T-helper 1 cell treated with Interleukin-12 subunit alpha and Interleukin-12 subunit beta and Interleukin-4 antibody, amounts not matched to agents 30 μg/mL and 1 μg/mL, for 36 hours (primary cell): ENCODE measurements around the gene DENND1A.
"Not testable (repeated sequence)": the region's sequence is repeated elsewhere in the genome, so short reads cannot be mapped to it uniquely, and the experiment has no call there.

Experiments used
- H3K27ac Mint-ChIP-seq: one replicate; pipeline ENCODE4 v1.8.0; 2021; ENCODE audit warnings: mild to moderate bottlenecking, mixed read lengths
- H3K27me3 Mint-ChIP-seq: one replicate; pipeline ENCODE4 v1.8.0; 2021; ENCODE audit warnings: low read depth, mixed read lengths
- H3K36me3 Mint-ChIP-seq: one replicate; pipeline ENCODE4 v1.8.0; 2021; ENCODE audit warnings: low read depth, mixed read lengths
- H3K4me1 Mint-ChIP-seq: one replicate; pipeline ENCODE4 v1.8.0; 2021; ENCODE audit warnings: low read depth, mixed read lengths
- H3K4me3 Mint-ChIP-seq: one replicate; pipeline ENCODE4 v1.8.0; 2021; ENCODE audit warnings: mild to moderate bottlenecking, moderate library complexity, mixed read lengths
- H3K9me3 Mint-ChIP-seq: one replicate; pipeline ENCODE4 v1.8.0; 2021; ENCODE audit warnings: mixed read lengths

DENND1A gene

DNA sequence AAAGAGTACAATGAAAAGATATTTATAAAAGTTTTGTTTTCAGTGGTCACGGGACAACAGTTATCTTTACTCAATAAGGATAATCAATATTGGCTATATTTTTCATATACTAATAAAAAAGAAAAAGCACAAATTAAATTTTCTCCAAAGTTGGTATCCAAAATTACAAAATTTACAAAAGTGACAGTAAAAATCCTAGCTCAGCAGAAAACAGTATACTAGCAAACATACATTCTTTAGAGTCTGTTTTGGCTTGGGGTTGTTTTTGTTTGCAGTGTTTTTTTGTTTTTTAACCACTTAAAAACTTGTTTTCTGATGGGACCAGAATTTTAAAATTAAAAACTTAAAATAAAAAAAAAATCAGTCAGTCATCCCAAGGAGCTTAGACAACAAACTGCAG is 183.2 kb downstream of the DENND1A start:
- H3K4me3 Mint-ChIP-seq, result no peak overlapping the region
- no peaks in the 10 kb centered on the region for H3K36me3 Mint-ChIP-seq
- no peaks in the 10 kb centered on the region for H3K9me3 Mint-ChIP-seq
- H3K4me1 Mint-ChIP-seq, result peaks cover 6% of the 10 kb centered on the region
- H3K27me3 Mint-ChIP-seq, result no peaks in the 10 kb centered on the region
- no peak overlapping the region for H3K27ac Mint-ChIP-seq

DNA sequence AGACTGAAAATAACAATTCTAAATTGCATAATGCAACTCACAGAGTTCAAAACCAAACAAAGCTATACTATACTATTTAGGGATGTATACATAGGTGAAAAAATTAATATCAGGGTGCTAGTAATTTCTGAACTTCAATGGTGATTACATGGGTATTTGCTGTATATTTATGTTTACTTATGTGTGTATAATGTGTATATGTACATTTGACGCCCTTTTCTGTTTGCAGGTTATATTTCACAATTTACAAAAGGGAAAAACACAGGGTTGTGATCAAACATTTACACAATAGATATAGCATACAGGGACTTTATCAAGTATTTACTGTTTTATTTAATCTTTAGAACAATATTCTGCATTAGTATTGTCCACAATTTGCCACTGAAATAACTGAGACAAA is 184.0 kb downstream of the DENND1A start:
- Mint-ChIP-seq H3K27me3 (no peaks in the 10 kb centered on the region), H3K4me1 (peaks cover 6% of the 10 kb centered on the region), H3K27ac (no peak overlapping the region), H3K36me3 (no peaks in the 10 kb centered on the region), H3K9me3 (no peaks in the 10 kb centered on the region), H3K4me3 (no peak overlapping the region)

DNA sequence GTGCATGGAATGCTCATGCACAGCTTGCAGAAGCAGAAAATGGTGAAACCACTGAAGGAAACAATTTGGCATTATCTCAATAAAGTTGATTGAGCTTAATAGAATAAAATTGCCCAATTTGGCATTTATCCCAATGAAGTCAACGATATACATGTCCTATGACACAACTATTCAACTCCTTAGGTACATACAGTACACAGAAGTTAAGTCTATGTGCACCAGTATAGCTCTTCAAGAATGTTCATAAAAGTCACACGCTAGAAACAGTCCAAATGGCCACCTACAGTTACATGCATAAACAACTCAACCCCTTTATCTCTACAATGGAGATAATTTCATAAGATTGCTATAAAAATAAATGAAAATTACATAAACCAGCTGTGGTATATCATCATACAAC is 184.5 kb downstream of the DENND1A start:
- peaks cover 6% of the 10 kb centered on the region for H3K4me1 Mint-ChIP-seq
- H3K4me3 Mint-ChIP-seq, result no peak overlapping the region
- H3K27me3 Mint-ChIP-seq, result no peaks in the 10 kb centered on the region
- no peaks in the 10 kb centered on the region for H3K36me3 Mint-ChIP-seq
- H3K9me3 Mint-ChIP-seq, result no peaks in the 10 kb centered on the region
- no peak overlapping the region for H3K27ac Mint-ChIP-seq

- Mint-ChIP-seq H3K36me3 (no peaks in the 10 kb centered on the region), H3K27me3 (no peaks in the 10 kb centered on the region), H3K4me1 (no peaks in the 10 kb centered on the region), H3K27ac (no peak overlapping the region), H3K9me3 (no peaks in the 10 kb centered on the region), H3K4me3 (no peak overlapping the region)
These were observed 186.2 kb downstream of the DENND1A start for GRCh38 chr9:123743737-123744136.

DNA sequence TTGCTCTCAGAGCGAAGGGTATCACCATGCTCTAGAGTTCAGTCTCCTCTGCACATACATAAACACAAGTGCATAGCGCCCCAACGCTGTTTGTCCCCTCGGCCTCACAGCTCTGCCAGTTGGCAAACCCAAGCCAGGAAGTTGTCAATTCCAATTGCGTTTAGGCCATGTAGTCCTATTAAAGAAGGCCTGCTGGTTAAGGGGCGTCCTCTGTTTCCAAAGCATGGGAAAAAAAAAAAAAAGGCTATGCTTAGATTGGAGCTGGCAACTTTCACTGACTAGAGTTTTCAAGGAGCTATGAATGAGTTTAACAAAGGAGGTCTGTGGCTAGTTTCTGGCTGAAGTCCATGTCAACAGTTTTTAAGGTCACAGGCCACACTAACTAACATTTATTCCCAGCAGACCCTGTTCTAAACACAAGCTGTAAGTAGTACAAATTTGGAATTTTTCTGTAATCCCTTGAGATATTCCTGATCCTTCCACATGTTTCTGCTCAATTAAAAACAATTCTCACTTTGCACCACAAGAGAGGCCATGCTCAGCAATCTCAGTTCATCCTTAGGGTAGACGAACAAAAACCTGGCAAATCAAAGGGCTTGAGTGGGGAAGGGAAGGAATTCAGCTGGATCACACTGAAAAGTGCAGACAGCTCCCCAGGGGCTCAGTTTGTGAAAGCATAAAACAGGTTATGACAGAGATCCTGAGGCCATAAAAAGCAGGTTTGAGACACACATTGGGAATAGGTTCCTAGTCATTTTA is 187.7 kb downstream of the DENND1A start:
- H3K36me3 Mint-ChIP-seq, result no peaks in the 10 kb centered on the region
- H3K9me3 Mint-ChIP-seq, result no peaks in the 10 kb centered on the region
- no peak overlapping the region for H3K4me3 Mint-ChIP-seq
- H3K4me1 Mint-ChIP-seq, result no peaks in the 10 kb centered on the region
- no peak overlapping the region for H3K27ac Mint-ChIP-seq
- no peaks in the 10 kb centered on the region for H3K27me3 Mint-ChIP-seq

- Mint-ChIP-seq H3K9me3 (no peaks in the 10 kb centered on the region), H3K36me3 (no peaks in the 10 kb centered on the region), H3K4me1 (no peaks in the 10 kb centered on the region), H3K4me3 (no peak overlapping the region), H3K27ac (no peak overlapping the region), H3K27me3 (no peaks in the 10 kb centered on the region)
These were observed 188.7 kb downstream of the DENND1A start for GRCh38 chr9:123741214-123741613.

DNA sequence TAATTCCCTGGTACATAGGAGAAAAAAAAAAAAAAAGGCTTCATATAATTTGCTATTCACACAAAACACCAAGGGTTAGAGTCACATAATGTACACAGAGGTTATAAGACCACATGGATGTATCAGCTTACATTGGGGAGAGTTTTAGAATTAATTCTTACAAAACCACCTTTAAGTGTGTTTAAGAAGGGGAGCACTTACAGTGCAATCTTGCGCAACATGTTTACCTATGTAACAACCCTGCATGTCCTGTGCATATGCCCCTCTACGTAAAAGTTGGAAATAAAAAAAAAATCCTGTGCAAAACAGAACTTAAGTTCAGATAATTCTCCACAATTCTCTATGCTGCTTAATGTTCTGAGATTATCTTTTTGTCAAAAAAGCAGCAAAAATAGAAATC is 190.0 kb downstream of the DENND1A start:
- Mint-ChIP-seq H3K4me1 (no peaks in the 10 kb centered on the region), H3K9me3 (no peaks in the 10 kb centered on the region), H3K4me3 (no peak overlapping the region), H3K27me3 (no peaks in the 10 kb centered on the region), H3K36me3 (no peaks in the 10 kb centered on the region), H3K27ac (no peak overlapping the region)

- H3K4me3 Mint-ChIP-seq, result no peak overlapping the region
- H3K9me3 Mint-ChIP-seq, result no peaks in the 10 kb centered on the region
- H3K4me1 Mint-ChIP-seq, result no peaks in the 10 kb centered on the region
- no peaks in the 10 kb centered on the region for H3K36me3 Mint-ChIP-seq
- H3K27me3 Mint-ChIP-seq, result no peaks in the 10 kb centered on the region
- H3K27ac Mint-ChIP-seq, result no peak overlapping the region
These were observed 190.5 kb downstream of the DENND1A start for GRCh38 chr9:123739387-123739786.

- Mint-ChIP-seq H3K27me3 (no peaks in the 10 kb centered on the region), H3K4me1 (no peaks in the 10 kb centered on the region), H3K36me3 (no peaks in the 10 kb centered on the region), H3K4me3 (no peak overlapping the region), H3K9me3 (no peaks in the 10 kb centered on the region), H3K27ac (no peak overlapping the region)
These were observed 191.3 kb downstream of the DENND1A start for GRCh38 chr9:123738648-123739047.

- no peak overlapping the region for H3K27ac Mint-ChIP-seq
- no peaks in the 10 kb centered on the region for H3K27me3 Mint-ChIP-seq
- no peaks in the 10 kb centered on the region for H3K36me3 Mint-ChIP-seq
- no peak overlapping the region for H3K4me3 Mint-ChIP-seq
- H3K9me3 Mint-ChIP-seq, result no peaks in the 10 kb centered on the region
- no peaks in the 10 kb centered on the region for H3K4me1 Mint-ChIP-seq
These were observed 194.6 kb downstream of the DENND1A start for GRCh38 chr9:123735376-123735775.

DNA sequence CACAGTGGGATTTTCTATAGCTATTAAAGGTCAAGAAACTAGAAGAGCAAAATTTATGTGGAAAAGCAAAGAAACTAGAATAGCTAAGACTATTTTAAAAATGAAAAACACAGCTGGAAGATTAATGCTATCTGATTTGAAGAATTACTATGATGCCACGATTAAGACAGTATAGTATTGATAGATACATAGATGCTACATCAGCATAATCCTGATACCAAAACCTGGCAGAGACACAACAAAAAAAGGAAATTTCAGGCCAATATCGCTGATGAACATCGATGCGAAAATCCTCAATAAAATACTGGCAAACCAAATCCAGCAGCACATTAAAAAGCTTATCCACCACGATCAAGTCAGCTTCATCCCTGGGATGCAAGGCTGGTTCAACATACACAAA is 201.4 kb downstream of the DENND1A start:
- peaks cover 11% of the 10 kb centered on the region for H3K9me3 Mint-ChIP-seq

DNA sequence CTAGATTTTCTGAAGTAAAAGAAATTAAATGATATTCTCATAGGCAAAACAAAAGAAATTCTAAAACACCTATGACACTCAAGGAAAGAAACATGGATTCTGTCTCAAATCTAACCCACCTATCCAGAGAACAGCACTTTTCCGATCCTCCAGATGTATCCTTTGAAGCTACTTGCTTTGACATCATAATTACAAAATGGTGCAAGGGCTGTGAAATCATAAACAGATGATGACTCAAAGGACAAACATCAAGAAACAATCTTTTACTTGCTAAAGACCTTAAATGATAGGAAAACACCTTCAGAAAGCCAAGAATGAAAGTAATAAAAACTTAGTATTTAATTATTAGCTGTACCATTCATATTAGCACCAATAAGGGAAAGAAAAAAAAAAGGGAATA is 202.6 kb downstream of the DENND1A start:
- Mint-ChIP-seq H3K36me3 (peaks cover 6% of the 10 kb centered on the region), H3K27me3 (no peaks in the 10 kb centered on the region), H3K4me1 (no peaks in the 10 kb centered on the region), H3K27ac (no peak overlapping the region), H3K9me3 (peaks cover 21% of the 10 kb centered on the region), H3K4me3 (no peak overlapping the region)

More for the DNA sequence above, 201.4 kb downstream of the DENND1A start:
- not testable (repeated sequence) for H3K27me3 Mint-ChIP-seq, H3K4me3 Mint-ChIP-seq, H3K27ac Mint-ChIP-seq, H3K36me3 Mint-ChIP-seq, H3K4me1 Mint-ChIP-seq

DNA sequence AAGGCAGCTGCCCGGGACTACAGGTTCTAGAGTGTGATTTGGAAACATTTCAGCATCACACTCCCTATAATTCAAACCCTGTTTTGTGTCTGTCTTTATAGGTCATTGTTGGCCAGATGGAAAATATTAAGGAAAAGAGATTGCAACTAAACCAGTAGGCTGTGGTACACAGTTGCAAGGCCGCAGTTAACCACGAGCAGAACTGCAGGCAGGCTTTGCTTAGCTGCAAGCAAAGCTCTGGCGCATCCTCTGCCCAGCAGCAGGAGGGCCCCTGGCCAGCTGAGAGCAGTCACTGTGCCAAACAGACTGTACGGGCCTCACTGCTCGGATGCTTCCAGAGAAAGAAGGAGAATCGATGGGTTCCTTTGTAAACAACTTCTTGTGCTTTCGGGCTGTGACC is 204.5 kb downstream of the DENND1A start:
- Mint-ChIP-seq H3K27ac (no peak overlapping the region), H3K4me3 (no peak overlapping the region), H3K4me1 (no peaks in the 10 kb centered on the region), H3K36me3 (peaks cover 10% of the 10 kb centered on the region), H3K9me3 (peaks cover 36% of the 10 kb centered on the region), H3K27me3 (no peaks in the 10 kb centered on the region)

DNA sequence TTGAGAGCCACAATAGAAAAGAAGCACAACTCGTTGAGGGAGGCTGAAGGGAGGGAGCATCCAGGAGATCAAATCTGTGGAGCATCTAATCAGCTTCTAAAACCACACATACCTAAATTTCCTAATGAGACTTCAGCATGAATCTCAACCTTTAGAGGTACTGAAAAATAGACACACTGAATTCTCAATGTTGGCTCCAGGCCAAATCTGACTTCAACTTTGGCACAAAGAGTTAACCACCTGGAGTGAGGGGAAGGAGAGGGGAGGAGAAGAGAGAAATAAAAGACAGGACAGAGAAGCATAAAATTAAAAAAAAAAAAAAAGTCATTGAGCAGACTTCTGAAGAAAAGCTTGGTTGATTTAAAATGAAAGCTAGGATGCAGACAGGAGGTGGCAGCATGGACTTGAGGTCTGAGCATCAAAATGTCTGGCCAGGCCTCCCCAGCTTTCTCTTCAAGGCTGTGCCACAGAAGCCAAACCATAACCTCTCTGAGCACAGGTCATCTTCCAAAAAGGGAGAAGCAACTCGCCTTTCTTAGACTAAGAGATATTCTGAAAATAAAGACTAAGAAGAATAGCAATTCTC is 205.6 kb downstream of the DENND1A start:
- Mint-ChIP-seq H3K36me3 (peaks cover 10% of the 10 kb centered on the region), H3K27ac (no peak overlapping the region), H3K4me3 (no peak overlapping the region)

DNA sequence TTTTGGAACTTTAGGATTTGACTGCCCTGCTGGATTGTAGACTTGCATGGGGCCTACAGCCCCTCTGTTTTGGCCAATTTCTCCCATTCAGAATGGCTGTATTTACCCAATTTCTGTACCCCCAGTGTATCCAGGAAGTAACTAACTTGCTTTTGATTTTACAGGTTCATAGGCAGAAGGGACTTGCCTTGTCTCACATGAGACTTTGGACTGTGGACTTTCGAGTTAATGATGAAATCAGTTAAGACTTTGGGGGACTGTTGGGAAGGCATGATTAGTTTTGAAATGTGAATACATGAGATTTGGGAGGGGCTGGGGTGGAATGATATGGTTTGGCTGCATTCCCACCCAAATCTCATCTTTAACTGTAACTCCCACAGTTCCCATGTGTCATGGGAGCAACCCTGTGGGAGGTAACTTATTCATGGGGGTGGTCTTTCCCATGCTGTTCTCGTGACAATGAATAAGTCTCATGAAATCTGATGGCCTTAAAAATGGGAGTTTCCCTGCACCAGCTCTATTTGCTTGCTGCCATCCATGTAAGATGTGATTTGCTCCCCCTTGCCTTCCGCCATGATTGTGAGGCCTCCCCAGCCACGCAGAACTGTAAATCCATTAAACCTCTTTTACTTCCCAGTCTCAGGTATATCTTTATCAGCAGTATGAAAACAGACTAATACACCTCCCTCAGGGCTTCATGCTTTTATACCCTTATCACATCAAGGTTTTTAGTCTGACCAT is 206.6 kb downstream of the DENND1A start:
- H3K9me3 Mint-ChIP-seq, result peaks cover 43% of the 10 kb centered on the region
- H3K27ac Mint-ChIP-seq, result no peak overlapping the region
- H3K4me1 Mint-ChIP-seq, result no peaks in the 10 kb centered on the region
- no peaks in the 10 kb centered on the region for H3K27me3 Mint-ChIP-seq
- no peak overlapping the region for H3K4me3 Mint-ChIP-seq
- H3K36me3 Mint-ChIP-seq, result peaks cover 10% of the 10 kb centered on the region

More for the DNA sequence above, 205.6 kb downstream of the DENND1A start:
- Mint-ChIP-seq H3K27me3 (no peaks in the 10 kb centered on the region), H3K9me3 (peaks cover 38% of the 10 kb centered on the region), H3K4me1 (no peaks in the 10 kb centered on the region)
